Right renal cortex interstitium (tissue), 3 donors: ENCODE measurements around the gene GPR42. TPM values are rescaled to one million over a fixed set of nuclear protein-coding genes. Genes with fewer than 3 reads are reported as not detected.
"Not testable (repeated sequence)": the region's sequence is repeated elsewhere in the genome, so short reads cannot be mapped to it uniquely, and the experiment has no call there.

Experiments
- DNase-seq, 3 donors: peaks; one replicate each; pipeline ENCODE4 v3.0.0-alpha.2; 2013; ENCODE audit warnings: low read depth in 3 of 3, low spot score in 2 of 3
- polyA plus RNA-seq, 3 donors: library from polyadenylated mRNA; unstranded; fragments of 120-200 nt; gene quantifications; one replicate each; pipeline ENCODE4 v1.2.1, GENCODE V29; 2013; ENCODE audit not compliant: insufficient read length in 3 of 3

The GPR42 gene
- polyA plus RNA-seq, 3 donors, result not detected

DNA sequence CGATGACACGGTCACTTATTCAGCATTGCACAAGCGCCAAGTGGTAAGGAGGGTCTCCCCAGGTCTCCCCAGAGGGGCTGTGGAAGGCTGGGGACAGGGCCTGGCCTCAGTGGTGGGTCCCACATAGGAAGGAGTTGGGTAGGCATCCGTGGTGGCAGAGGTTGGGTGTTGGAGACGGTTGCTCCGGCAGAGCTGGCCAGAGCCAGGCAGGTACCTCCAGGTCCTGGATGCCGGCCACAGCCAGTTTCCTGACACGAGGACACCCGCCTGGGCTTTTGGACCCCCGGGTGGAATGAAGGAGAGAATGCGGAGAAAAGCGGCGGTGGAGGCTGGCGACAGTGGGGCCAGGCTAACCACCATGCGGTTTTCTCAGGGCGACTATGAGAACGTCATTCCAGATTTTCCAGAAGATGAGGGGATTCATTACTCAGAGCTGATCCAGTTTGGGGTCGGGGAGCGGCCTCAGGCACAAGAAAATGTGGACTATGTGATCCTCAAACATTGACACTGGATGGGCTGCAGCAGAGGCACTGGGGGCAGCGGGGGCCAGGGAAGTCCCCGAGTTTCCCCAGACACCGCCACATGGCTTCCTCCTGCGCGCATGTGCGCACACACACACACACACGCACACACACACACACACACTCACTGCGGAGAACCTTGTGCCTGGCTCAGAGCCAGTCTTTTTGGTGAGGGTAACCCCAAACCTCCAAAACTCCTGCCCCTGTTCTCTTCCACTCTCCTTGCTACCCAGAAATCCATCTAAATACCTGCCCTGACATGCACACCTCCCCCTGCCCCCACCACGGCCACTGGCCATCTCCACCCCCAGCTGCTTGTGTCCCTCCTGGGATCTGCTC, 24.4 kb upstream of the GPR42 start:
- no peak for DNase-seq

DNA sequence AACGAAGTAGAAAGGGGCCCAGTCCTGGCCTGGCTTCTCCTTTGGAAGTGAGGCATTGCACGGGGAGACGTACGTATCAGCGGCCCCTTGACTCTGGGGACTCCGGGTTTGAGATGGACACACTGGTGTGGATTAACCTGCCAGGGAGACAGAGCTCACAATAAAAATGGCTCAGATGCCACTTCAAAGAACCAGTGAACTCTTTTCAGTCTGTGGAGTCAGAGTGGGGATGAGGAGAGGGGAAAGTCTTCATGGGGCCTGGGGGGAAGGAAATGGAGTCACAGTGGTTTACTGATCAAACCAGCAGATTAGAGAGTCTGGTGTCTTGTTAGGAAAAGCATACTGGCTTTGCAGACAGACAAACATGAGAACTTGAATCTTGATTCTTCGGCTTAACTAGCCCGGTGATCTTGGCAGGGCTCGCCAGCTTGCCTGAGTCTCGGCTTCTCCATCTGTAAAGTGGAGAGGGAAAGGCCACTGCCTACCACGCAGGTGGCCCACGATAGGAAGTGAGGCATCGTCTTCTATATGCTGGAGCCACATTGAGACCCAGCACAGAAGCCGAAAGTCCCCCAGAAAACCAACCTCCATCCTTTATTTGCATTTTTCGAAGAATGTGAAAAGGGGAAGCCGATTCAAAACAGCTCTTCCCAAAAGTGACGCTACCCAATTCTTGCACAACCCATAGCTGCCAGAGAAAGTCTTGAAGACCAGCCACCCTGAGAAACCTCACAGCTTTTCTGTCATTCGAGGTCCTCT, 23.5 kb upstream of the GPR42 start, which contains the start of gene FFAR1:
Gene FFAR1 (plus strand): TSS at position 732 of the 759 bp plus-strand sequence. CDS start 3,650 bp downstream, outside the sequence.
- no peak for DNase-seq

DNA sequence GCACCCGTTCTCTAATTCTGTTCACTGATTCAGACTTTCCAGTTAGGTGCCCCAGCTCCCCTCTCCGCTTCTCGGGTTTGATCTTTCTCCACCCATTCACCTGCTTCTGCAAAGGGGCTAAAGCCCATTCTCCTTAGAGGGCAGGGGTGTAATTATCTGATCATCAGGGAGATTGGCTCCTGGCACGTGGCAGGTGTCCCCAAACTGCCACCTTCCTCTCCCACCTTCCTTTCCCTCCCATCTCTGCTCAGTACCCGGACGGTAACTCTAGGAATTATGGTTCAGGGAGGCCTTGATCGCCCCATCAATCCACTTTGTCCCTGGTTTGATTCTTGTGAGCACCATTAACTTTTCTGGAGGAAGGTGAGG, 23.0 kb upstream of the GPR42 start:
- no peak for DNase-seq

DNA sequence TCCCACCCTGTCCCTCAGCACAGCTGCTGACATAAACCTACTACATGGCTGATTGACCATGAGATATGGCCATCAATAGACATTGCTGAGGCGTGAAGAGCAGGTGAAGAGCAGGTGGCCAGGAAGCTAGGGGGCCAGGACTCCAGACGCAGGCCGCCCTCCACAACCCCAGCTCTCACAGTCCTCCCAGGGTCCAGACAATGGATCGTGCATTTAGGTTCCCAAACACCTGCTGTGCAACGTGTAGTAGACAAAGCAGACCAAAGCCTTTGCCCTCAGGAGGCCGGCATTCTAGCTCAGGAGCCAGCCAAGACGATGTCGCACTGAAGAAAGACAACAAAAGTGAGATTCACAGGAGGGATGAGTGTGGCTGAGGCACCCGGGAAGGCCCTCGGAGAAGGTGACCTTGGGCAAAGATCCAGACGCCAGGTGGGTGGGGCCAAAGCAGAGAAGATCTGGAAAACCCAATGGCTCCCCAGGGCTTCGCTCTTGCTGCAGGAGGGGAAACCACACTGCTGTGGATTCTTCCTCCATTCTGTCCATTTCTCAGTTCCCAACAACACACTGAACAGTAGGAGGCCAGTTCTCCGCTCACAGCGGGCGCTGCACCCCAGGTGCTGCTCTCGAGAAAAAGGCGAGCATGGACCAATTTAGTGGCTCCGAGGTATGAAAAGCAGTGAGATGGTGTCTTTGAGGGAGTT, 21.8 kb upstream of the GPR42 start:
- no peak for DNase-seq

DNA sequence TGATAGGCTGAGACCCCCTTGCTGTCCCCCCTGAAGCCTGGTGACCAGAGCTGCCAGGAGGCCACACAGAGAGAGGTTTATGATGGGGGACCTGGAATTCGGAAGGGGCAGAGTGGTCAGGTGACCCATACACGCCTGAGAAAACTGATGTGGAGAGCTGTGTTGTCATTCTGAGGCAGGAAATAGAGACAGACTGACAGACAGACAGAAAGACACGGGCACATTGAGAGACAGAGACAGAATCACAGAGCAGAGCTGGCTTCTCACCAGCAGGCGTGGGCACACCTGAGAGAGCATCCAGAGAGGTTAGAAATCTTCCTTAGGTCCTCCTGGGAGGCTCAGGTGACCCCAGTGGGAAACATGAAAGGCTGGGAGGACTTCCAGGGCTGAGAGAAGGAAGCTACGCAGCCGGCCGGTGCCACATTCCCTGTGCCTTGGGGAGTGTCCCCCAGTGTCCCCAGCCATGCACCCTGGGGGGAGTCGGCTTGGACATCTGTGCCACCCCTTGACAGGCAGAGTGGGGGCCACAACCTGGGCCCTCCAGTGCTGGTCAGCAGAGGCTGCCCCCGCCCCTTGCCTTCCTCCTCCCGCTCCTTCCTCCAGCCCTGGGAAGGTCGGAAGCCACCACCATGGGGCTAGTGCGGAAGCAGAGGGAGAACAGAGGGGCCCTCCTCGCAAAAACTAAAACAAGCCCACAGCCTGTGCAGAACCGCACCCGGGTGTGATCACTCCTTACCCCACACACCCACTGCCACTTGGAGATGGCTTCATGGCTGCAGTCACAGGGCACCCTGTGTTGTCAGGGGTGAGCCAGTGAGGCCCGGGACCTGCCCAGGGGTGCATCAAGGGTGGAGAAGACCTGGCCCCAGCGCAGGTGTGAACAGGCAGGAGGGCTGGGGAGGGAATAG, 21.0 kb upstream of the GPR42 start:
- DNase-seq, result no peak

DNA sequence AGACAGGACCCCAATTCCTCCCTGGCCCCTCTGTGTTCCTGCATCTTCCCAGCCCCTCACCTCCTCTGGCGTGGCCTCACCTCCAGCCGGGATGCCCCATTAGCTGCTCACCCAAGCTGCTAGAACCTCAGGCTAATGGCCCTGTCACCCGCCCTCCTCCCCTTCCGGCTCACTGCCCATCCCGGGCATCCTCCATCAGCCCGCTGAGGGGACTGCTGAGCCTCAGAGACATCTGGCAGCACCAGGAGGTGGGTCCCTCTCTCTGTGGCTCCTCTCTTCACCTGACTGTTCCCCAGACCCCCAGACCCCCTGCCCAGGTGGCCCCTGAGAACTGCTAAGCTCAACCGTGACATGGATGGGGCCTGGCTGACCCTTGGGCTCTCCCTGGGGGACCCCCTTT, 20.3 kb upstream of the GPR42 start:
- peak in 1 of 3 donors; percentile 32 for DNase-seq

DNA sequence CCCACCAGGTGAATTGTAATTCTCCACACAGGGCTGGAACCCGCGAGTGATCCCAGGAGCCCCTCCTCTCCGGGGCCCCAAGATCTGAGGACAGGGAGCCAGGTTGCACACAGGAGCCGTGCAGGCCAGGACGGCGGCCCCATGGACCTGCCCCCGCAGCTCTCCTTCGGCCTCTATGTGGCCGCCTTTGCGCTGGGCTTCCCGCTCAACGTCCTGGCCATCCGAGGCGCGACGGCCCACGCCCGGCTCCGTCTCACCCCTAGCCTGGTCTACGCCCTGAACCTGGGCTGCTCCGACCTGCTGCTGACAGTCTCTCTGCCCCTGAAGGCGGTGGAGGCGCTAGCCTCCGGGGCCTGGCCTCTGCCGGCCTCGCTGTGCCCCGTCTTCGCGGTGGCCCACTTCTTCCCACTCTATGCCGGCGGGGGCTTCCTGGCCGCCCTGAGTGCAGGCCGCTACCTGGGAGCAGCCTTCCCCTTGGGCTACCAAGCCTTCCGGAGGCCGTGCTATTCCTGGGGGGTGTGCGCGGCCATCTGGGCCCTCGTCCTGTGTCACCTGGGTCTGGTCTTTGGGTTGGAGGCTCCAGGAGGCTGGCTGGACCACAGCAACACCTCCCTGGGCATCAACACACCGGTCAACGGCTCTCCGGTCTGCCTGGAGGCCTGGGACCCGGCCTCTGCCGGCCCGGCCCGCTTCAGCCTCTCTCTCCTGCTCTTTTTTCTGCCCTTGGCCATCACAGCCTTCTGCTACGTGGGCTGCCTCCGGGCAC, 19.3 kb upstream of the GPR42 start:
- DNase-seq, result no peak

DNA sequence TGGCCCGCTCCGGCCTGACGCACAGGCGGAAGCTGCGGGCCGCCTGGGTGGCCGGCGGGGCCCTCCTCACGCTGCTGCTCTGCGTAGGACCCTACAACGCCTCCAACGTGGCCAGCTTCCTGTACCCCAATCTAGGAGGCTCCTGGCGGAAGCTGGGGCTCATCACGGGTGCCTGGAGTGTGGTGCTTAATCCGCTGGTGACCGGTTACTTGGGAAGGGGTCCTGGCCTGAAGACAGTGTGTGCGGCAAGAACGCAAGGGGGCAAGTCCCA, 18.8 kb upstream of the GPR42 start:
- no peak for DNase-seq

DNA sequence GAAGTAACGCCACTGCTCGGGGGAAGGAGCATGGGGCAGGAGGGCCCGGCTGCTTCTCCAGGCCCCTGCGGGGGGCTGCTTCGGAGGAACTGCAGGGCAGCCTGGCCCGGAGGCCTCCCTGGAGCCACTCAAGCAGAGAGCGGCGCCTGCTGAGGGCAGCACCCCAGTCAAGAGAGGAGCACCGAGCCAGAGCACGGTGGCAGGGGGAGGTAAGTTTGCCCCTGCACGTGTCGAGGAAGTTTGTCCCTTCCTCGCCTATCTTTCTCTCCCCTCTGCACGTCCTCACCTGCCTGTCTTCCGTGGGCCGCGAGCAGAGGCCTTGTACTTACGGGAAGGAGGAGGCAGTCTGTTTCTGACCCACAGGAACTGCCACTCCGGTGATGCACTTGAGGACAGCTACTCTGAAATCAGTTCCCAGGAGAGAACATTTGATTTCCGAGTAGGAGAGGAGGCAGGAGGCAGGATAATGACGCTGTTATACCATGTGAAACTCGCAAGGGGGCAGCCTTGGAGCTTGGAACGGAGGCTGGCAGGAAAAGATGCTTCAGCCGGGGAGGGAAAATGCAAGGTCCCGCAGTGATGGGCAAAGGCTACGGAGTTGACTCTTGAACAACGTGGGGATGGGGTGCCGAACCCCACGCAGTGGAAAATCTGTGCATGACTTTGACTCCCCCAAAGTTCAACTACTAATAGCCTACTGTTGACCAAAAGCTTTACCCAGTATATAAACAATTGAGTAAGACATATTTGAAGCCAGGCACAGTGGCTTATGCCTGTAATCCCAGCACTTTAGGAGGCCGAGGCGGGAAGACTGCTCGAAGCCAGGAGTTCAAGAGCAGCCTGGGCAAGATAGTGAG, 18.2 kb upstream of the GPR42 start:
- peak; percentile 50 to 62 (median 53) for DNase-seq

DNA sequence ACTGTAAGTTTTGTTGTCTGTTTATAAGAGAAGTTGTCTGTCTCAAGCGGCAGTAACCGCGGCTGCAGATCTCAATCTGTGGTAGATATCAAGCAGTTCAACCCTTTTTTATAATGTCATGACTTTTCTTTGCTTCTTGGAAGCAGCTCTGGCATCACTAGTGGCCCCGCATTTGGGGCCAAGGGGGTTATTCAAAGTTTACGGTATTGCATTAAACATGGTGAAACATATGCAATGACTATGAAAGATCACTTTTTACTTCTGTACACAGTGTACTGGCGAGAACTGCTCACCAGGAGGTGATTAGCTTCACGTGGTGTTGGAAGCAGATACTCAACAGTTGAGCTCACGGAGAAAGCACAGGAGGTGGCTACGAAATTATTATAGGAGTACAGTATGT, 17.2 kb upstream of the GPR42 start:
- DNase-seq, result no peak

DNA sequence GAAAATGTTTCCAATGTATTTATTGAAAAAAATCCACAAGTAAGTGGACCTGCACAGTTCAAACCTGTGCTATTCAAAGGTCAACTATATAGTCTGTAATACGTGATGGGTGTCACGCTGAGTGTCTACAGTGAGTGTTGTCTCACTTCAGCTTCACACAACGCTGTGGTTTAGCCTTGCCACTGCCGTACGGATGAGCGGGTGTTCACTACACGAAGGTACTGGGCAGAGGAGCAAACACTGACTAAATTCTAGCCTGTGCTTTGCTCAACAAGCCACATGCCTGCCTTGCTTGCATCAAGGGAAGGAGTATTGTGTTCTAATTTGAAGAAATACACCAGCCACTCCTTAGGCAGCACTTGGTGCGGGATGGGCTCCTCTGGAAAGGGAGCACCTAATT, 16.0 kb upstream of the GPR42 start:
- DNase-seq, result no peak

DNA sequence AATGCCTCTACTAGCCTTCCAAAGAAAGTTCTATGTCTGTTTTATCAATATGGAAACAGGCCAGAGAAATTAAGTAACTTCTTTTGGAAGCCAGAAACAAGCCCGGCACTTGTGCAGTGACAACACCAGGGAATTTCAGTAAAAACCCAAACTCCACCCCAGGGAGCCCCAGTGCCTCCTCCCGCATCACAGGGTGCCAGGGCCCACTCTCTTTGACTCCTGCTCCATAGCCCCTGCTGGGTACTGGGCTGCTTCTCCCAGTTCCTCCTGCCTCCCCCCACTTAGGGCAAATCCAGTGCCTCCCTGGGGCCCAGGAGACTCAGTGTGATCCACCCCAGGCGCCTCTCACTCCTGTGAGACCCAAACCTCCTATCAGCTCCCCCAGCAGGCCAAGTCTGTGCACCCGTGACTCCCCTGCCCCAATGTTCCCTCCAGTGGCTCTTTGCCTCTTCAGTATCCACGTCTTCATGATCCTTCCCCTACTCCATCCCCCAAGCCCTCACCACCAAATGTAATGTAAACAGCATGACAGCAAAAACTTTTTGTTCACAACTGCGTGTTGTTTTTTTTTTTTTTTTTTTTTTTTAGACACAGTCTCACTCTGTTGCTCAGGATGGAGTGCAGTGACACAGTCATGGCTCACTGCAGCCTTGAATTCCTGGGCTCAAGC, 14.9 kb upstream of the GPR42 start:
- no peak for DNase-seq

DNA sequence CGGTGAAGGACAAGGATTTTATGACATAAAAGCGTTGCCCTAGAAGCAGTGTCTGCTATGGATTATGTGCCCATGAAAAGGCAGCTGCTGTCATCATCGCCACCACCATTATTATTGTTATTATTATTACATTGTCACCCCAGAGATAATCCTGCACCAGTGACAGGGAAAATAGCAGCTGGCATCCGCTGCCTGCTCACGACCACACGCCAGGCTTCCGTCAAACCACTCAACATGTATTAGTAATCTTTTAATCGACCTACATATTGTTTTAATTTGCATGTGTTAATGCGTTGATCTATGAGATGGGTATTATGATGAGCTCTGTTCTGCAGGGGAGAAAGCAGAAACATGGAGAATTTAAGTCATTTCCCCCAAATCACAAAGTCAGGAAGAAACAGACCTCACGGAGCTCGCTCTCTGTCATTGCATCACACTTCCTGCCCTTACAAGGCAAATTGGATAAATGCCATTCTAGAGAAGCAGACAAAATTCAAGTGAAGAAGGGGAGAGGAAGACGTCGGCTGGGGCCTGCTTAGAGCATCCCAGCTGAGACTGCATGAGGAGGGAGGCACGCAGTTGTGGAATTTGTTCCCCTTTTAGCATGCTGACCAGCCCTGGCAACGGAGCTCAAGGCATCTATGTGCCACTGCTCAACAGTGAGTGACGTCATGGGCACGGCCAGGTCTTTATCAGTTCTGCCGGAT, 12.8 kb upstream of the GPR42 start, which contains the start of gene FFAR3:
Gene FFAR3 (plus strand): TSS at position 594 of the 707 bp plus-strand sequence. CDS start 431 bp downstream, outside the sequence.
- DNase-seq, result no peak

DNA sequence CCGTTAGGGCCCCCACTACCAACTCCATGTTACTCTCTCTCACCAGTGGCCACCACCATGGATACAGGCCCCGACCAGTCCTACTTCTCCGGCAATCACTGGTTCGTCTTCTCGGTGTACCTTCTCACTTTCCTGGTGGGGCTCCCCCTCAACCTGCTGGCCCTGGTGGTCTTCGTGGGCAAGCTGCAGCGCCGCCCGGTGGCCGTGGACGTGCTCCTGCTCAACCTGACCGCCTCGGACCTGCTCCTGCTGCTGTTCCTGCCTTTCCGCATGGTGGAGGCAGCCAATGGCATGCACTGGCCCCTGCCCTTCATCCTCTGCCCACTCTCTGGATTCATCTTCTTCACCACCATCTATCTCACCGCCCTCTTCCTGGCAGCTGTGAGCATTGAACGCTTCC, 12.0 kb upstream of the GPR42 start:
- DNase-seq, result not testable (repeated sequence)

DNA sequence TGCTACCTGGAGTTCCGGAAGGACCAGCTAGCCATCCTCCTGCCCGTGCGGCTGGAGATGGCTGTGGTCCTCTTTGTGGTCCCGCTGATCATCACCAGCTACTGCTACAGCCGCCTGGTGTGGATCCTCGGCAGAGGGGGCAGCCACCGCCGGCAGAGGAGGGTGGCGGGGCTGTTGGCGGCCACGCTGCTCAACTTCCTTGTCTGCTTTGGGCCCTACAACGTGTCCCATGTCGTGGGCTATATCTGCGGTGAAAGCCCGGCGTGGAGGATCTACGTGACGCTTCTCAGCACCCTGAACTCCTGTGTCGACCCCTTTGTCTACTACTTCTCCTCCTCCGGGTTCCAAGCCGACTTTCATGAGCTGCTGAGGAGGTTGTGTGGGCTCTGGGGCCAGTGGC, 11.5 kb upstream of the GPR42 start:
- not testable (repeated sequence) for DNase-seq

DNA sequence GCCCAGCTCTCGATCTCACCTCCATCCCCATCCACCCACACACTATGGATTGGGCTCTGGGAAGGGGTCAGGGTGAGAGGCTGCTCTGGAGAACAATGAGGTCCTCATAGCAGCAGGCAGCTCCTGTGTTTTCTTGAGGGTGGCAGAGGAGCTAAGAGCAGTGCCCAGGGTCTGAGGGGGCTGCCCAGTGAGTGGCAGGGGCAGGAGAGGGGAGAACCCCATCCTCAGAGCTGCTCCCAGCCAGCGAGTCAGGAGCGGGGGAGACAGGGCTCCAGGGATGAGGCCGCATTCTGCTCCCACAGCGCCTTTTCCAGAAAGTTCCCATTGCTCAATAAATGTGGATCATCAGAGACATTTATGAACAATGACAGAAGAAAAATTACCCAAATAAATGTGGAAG, 10.8 kb upstream of the GPR42 start:
- not testable (repeated sequence) for DNase-seq

DNA sequence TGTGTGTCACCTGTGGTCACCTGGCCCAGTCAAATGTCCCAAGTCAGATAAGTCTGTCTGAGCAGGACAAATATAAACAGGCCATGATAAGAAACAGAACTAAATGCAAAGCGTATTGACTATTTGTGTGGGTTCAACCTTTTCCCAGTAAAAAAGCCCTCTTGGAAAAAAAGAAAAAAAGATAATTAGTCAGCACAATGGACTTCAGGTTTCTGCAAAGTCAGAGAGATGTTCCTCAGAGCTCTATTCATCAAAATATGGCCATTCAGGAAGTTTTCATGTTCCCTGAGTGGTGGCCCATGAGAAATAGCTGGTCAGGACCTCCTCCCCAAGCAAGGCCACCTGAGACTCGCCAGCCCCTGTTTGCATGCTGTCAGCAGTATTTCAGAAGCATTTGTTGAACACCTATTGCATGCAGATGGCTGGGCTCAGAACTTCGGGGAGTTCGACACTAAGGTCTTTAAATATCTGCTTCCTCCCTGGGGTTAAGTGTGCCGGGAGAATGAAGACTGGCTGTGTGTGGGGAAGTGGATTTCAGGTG, 9.9 kb upstream of the GPR42 start:
- no peak for DNase-seq
